Astrocyte of the cerebellum (primary cell): ENCODE measurements around the gene RPL13A.

Experiments
- DNase-seq: peaks from one replicate; pipeline ENCODE4 v3.0.0-alpha.2; 2011; ENCODE audit warnings: low read depth
- H3K4me3 ChIP-seq: 2 replicates; pipeline ENCODE4 v1.5.1; 2011; ENCODE audit warnings: mild to moderate bottlenecking, low read depth, low read length, moderate library complexity
- CTCF ChIP-seq: IDR thresholded peaks from 2 replicates; pipeline ENCODE4 v1.5.1; 2012; ENCODE audit warnings: low read length, low read depth, moderate library complexity, mild to moderate bottlenecking; ENCODE audit errors: missing control alignments
- in situ Hi-C: cut with HindIII; loops from 2 replicates; pipeline ENCODE4 v1.10.0; 2017; ENCODE audit warnings: low sequenced_read_pairs

The RPL13A gene

GRCh38 chr19:49497047-49497788 is 9.8 kb downstream of the RPL13A start:
- in situ Hi-C loops: no loop called here
- TF ChIP-seq CTCF: no peak
- H3K4me3 ChIP-seq: peak overlapping the region; percentile 90
- no peak for DNase-seq

GRCh38 chr19:49497789-49498103 is 10.3 kb downstream of the RPL13A start:
- H3K4me3 ChIP-seq: peak overlapping the region; percentile 90
- DNase-seq: no peak
- in situ Hi-C loops: no loop called here

GRCh38 chr19:49498475-49498874 is 11.1 kb downstream of the RPL13A start:
- TF ChIP-seq CTCF: no peak
- in situ Hi-C loops: no loop called here
- no peak for DNase-seq
- H3K4me3 ChIP-seq: no peak overlapping the region

More at GRCh38 chr19:49497789-49498103, 10.3 kb downstream of the RPL13A start:
- TF ChIP-seq CTCF: no peak

GRCh38 chr19:49499030-49499670 is 11.7 kb downstream of the RPL13A start:
- no peak overlapping the region for H3K4me3 ChIP-seq

GRCh38 chr19:49502866-49503581 is 15.6 kb downstream of the RPL13A start:
- DNase-seq: peak; percentile 68
- H3K4me3 ChIP-seq: no peak overlapping the region
- in situ Hi-C loops: no loop called here
- TF ChIP-seq CTCF: peak; percentile 69

More at GRCh38 chr19:49499030-49499670, 11.7 kb downstream of the RPL13A start:
- in situ Hi-C loops: no loop called here
- no peak for TF ChIP-seq CTCF
- no peak for DNase-seq

- in situ Hi-C loops: no loop called here
- no peak for DNase-seq
- TF ChIP-seq CTCF: no peak
- no peak overlapping the region for H3K4me3 ChIP-seq
Measured at GRCh38 chr19:49503582-49503962, 16.2 kb downstream of the RPL13A start.
